DND-41 (cell line): ENCODE data around the gene ZNF462.

Source experiments
- ATAC-seq: fragments of 200-7000 bp; cut with Tn5 transposase; 3 replicates; pipeline ENCODE4 v1.9.1; 2021; ENCODE audit warnings: low read depth; ENCODE audit not compliant: insufficient read depth
- DNase-seq: peaks from one replicate; pipeline ENCODE4 v3.0.0-alpha.2; 2020
- H2AFZ ChIP-seq: 2 replicates; pipeline ENCODE4 v1.6.0; 2012; ENCODE audit warnings: low read depth, low read length
- H3K27ac ChIP-seq: 2 replicates; pipeline ENCODE4 v1.5.1; 2012; ENCODE audit warnings: low read length, inconsistent platforms
- H3K27me3 ChIP-seq: fragments of 200-600 bp; sonication (generic); 2 replicates; pipeline ENCODE4 v1.6.0; 2012; ENCODE audit warnings: low read length, mild to moderate bottlenecking, inconsistent platforms; ENCODE audit not compliant: insufficient read depth, poor library complexity
- H3K36me3 ChIP-seq: 2 replicates; pipeline ENCODE4 v1.5.1; 2012; ENCODE audit warnings: low read length, inconsistent platforms; ENCODE audit not compliant: insufficient read depth
- H3K4me1 ChIP-seq: 2 replicates; pipeline ENCODE4 v1.5.1; 2012; ENCODE audit warnings: mild to moderate bottlenecking, low read length; ENCODE audit not compliant: insufficient read depth
- H3K4me2 ChIP-seq: 2 replicates; pipeline ENCODE4 v1.6.0; 2012; ENCODE audit warnings: mild to moderate bottlenecking, moderate library complexity, low read length, inconsistent platforms; ENCODE audit not compliant: insufficient read depth
- H3K4me3 ChIP-seq, 2 experiments: fragments of 200-600 bp in 1 of 2; shearing (Covaris generic) in 1 of 2; 2 replicates each; pipeline ENCODE4 v1.5.1; 2012 to 2016; ENCODE audit warnings: inconsistent platforms in 2 of 2, low read length in 2 of 2, mild to moderate bottlenecking in 2 of 2, low read depth in 1 of 2, moderate library complexity in 1 of 2
- H3K79me2 ChIP-seq: 2 replicates; pipeline ENCODE4 v1.6.0; 2012; ENCODE audit warnings: low read length, inconsistent platforms; ENCODE audit not compliant: insufficient read depth
- H3K9ac ChIP-seq: 2 replicates; pipeline ENCODE4 v1.6.0; 2012; ENCODE audit warnings: low read depth, mild to moderate bottlenecking, inconsistent platforms, low read length, moderate library complexity
- H3K9me3 ChIP-seq: 2 replicates; pipeline ENCODE4 v1.5.1; 2012; ENCODE audit warnings: low read length, moderate library complexity, mild to moderate bottlenecking, inconsistent platforms; ENCODE audit not compliant: insufficient read depth, severe bottlenecking
- H4K20me1 ChIP-seq: 2 replicates; pipeline ENCODE4 v1.6.0; 2012; ENCODE audit warnings: low read length; ENCODE audit not compliant: insufficient read depth
- CTCF ChIP-seq: IDR thresholded peaks from 2 replicates; pipeline ENCODE4 v1.5.1; 2012; ENCODE audit warnings: borderline replicate concordance, low read length, moderate library complexity, mild to moderate bottlenecking; ENCODE audit not compliant: poor library complexity, severe bottlenecking; ENCODE audit errors: extremely low read depth
- EZH2 ChIP-seq: IDR thresholded peaks from 3 replicates; pipeline ENCODE4 v1.6.1; 2012; ENCODE audit warnings: borderline replicate concordance, low read depth, mild to moderate bottlenecking, moderate library complexity, low read length, inconsistent platforms; ENCODE audit not compliant: severe bottlenecking

Gene ZNF462

GRCh38 chr9:106878934-106879333 lies 16.0 kb downstream of the ZNF462 start:
- no peaks in the 10 kb centered on the region for H3K36me3 ChIP-seq
- peaks cover 5% of the 10 kb centered on the region for H3K79me2 ChIP-seq
- no peak overlapping the region for H3K9ac ChIP-seq
- no peak for DNase-seq
- no peak overlapping the region for H3K4me3 ChIP-seq
- no peaks in the 10 kb centered on the region; the same call in 1 of the 2 replicates for H4K20me1 ChIP-seq
- TF ChIP-seq CTCF (no peak), EZH2 (no peak)
- H2AFZ ChIP-seq, result no peak overlapping the region
- no peak for ATAC-seq
- no peak overlapping the region for H3K4me2 ChIP-seq
- no peaks in the 10 kb centered on the region for H3K27me3 ChIP-seq
- no peak overlapping the region for H3K27ac ChIP-seq
- peaks cover 8% of the 10 kb centered on the region; the same call in 1 of the 2 replicates for H3K4me1 ChIP-seq
- no peaks in the 10 kb centered on the region for H3K9me3 ChIP-seq

- no peak overlapping the region for H3K4me3 ChIP-seq
- H4K20me1 ChIP-seq, result no peaks in the 10 kb centered on the region
- DNase-seq, result no peak
- no peaks in the 10 kb centered on the region for H3K36me3 ChIP-seq
- H3K9ac ChIP-seq, result no peak overlapping the region
- peaks cover 5% of the 10 kb centered on the region; the same call in 1 of the 2 replicates for H3K79me2 ChIP-seq
- H3K9me3 ChIP-seq, result no peaks in the 10 kb centered on the region
- no peak overlapping the region for H2AFZ ChIP-seq
- no peak overlapping the region for H3K4me2 ChIP-seq
- TF ChIP-seq CTCF (no peak), EZH2 (no peak)
- no peak for ATAC-seq
- no peaks in the 10 kb centered on the region for H3K27me3 ChIP-seq
- peaks cover 8% of the 10 kb centered on the region; the same call in 1 of the 2 replicates for H3K4me1 ChIP-seq
- H3K27ac ChIP-seq, result no peak overlapping the region
These were observed 16.5 kb downstream of the ZNF462 start for GRCh38 chr9:106879439-106879882.

GRCh38 chr9:106880081-106880480 lies 17.1 kb downstream of the ZNF462 start:
- TF ChIP-seq EZH2, result no peak
- TF ChIP-seq CTCF, result no peak
- no peak overlapping the region for H2AFZ ChIP-seq
- ATAC-seq (no peak), DNase-seq (no peak)
- no peak overlapping the region for H3K4me3 ChIP-seq
- H3K9me3 ChIP-seq, result no peaks in the 10 kb centered on the region
- H3K36me3 ChIP-seq, result no peaks in the 10 kb centered on the region
- H4K20me1 ChIP-seq, result no peaks in the 10 kb centered on the region
- peaks cover 8% of the 10 kb centered on the region; the same call in 1 of the 2 replicates for H3K4me1 ChIP-seq
- peaks cover 3% of the 10 kb centered on the region; the same call in 1 of the 2 replicates for H3K79me2 ChIP-seq
- no peak overlapping the region for H3K9ac ChIP-seq
- H3K4me2 ChIP-seq, result no peak overlapping the region
- H3K27ac ChIP-seq, result no peak overlapping the region
- H3K27me3 ChIP-seq, result no peaks in the 10 kb centered on the region
